ENCODE data around the gene CWC27.

CWC27 gene

DNA sequence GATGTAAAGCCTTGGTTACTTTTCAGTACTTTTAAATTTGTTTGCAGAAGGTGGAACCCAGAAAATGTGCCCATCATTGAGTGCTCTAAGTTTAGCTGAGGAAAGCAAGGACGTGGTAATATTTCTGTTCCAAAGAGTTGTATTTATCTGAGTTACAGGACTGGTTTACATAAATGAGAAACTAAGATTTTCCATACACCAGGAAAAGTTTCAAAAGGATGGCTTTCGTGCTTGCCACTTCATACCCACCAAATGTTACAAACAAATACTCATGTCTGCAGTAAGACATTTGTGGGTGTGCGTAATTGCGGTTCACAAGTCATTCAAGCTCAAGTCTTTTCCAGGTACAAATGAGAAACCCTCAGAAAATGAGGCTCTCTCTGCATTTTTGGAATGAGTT, 68.1 kb downstream of the CWC27 start:
- no peak for DNase-seq (ENCODE audit: low spot score)
- TF ChIP-seq, protein P1, sequence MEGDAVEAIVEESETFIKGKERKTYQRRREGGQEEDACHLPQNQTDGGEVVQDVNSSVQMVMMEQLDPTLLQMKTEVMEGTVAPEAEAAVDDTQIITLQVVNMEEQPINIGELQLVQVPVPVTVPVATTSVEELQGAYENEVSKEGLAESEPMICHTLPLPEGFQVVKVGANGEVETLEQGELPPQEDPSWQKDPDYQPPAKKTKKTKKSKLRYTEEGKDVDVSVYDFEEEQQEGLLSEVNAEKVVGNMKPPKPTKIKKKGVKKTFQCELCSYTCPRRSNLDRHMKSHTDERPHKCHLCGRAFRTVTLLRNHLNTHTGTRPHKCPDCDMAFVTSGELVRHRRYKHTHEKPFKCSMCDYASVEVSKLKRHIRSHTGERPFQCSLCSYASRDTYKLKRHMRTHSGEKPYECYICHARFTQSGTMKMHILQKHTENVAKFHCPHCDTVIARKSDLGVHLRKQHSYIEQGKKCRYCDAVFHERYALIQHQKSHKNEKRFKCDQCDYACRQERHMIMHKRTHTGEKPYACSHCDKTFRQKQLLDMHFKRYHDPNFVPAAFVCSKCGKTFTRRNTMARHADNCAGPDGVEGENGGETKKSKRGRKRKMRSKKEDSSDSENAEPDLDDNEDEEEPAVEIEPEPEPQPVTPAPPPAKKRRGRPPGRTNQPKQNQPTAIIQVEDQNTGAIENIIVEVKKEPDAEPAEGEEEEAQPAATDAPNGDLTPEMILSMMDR (IDR thresholded peaks at IDR 0.05; ENCODE audit: extremely low read depth, missing control alignments), result no peak

DNA sequence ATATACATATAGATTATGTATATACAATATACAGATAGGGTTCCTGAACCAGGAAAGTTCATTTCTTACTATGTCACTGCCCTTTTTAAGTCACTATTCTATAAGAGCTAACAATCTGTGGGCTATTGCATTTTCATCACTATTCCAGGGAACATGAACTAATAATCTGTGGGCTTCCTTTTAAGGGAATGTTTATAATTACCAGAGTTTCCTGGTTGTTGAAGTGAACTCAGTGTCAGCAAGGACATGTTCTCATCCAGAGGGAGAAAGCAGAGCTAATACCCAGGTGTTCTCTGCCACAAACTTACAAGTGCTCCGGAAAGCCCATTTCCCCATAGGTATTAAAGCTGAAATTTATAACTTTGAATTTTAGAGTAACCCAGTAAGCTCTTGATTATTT, 69.6 kb downstream of the CWC27 start:
- DNase-seq (ENCODE audit: low spot score), result no peak
- TF ChIP-seq, protein P1 (IDR thresholded peaks at IDR 0.05; ENCODE audit: extremely low read depth, missing control alignments), result no peak

DNA sequence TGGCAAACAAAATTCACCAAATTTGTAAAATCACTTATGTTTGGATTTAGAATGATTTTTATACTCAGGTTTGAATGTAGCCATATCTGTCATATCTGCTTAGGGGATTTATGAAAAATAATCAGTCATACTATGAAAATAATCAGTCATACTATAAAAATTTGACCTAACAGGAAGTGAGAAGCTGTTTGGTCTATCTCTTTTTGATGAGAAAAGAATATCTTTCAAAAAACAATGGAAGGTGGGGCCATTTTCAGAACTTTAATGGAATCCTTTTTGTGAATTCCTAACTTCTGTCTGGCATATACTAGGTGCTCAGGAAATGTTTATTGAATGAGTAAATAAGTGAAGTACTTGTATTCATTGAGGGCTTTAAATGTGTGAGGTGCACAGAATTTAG, 70.1 kb downstream of the CWC27 start:
- DNase-seq (ENCODE audit: low spot score), result no peak
- TF ChIP-seq, protein P1 (IDR thresholded peaks at IDR 0.05; ENCODE audit: extremely low read depth, missing control alignments), result no peak

DNA sequence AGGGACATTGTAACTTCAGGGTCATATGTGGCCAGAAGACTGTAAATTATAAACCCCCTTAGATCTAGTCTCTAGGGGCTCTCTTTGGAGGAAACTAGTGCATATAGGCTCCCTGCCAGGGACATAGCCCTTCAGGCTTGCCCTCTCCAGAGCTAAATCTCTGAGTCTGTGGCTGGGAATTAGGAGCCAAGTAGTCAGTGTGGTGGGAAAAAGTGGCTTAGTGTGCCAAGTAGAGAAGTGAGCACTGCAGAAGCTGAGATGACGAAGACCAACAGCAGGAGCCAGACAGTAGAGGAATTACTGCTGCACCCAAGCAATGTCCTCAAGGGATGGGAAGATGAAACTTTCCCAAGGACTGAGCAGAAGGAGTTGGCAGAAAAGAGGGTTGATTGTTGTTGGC, 71.2 kb downstream of the CWC27 start:
- no peak for DNase-seq (ENCODE audit: low spot score)
- TF ChIP-seq, protein P1 (IDR thresholded peaks at IDR 0.05; ENCODE audit: extremely low read depth, missing control alignments), result no peak

DNA sequence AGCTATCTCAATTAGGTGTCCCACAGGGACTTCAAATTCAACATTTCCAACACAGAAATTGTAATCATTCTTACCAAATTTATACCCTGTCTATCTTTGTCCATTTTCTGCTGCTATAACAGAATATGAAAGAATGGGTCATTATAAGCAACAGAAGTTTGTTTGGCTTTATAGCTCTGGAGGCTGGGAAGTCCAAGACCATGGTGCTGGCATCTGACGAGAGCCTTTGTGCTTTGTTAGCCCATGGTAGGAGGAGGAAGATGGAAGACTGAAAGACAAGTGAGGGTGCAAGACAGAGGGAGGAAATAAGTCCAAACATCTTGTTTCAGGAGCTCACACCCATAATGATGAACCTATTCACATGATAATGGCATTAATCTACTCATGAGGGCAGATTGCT, 72.2 kb downstream of the CWC27 start:
- TF ChIP-seq, protein P1 (IDR thresholded peaks at IDR 0.05; ENCODE audit: extremely low read depth, missing control alignments), result no peak
- no peak for DNase-seq (ENCODE audit: low spot score)

DNA sequence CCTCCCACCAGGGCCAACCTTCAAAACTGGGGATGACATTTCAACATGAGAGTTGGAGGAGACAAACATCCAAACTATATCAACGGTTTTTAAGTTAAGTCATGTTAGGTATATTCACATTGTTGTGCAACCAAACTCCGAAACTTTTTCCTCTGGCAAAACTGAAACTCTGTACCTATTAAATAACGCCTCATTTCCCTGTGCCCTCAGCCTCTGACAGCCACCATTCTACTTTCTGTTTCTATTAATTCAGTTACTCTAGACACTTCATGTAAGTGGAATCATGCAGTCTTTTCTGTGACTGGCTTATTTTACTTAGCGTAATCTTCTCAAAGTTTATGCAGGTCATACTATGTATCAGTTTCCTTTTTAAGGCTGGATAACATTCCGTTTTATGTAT, 85.0 kb downstream of the CWC27 start:
- TF ChIP-seq, protein P1 (IDR thresholded peaks at IDR 0.05; ENCODE audit: extremely low read depth, missing control alignments), result no peak
- no peak for DNase-seq (ENCODE audit: low spot score)

DNA sequence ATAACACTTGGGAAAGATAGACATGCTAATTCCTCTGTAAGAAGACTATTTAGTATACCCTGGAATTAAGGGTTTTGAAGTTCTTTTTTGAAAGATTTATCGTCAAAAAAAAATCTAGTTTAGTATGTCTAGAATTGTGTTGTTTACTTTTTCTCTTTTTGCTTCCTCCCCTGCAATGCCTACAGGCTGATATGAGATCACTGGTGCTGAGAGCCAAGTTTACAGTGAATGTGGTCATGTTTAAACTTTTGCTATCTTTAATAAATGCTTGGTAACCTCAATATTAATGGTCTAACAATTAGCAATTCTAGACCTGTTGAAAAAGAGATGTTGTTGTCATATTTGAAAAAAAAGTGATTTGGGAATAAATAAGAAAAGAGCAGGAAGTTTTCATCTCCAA, 86.1 kb downstream of the CWC27 start:
- DNase-seq (ENCODE audit: low spot score), result no peak
- TF ChIP-seq, protein P1 (IDR thresholded peaks at IDR 0.05; ENCODE audit: extremely low read depth, missing control alignments), result no peak

Data from GM20000 (cell line).